Hepatocyte (in vitro differentiated cells): ENCODE data around the gene CPLX1. TPM values are rescaled to one million over a fixed set of nuclear protein-coding genes. Genes with fewer than 3 reads are reported as not detected.

Source experiments
- DNase-seq: peaks from one replicate; pipeline ENCODE4 v3.0.0-alpha.2; 2016; ENCODE audit warnings: low spot score
- H2AFZ ChIP-seq: fragments of 200-600 bp; sonication (generic); 2 replicates; pipeline ENCODE4 v1.6.0; 2016; ENCODE audit warnings: antibody characterized with exemption, mild to moderate bottlenecking
- H3K27ac ChIP-seq: fragments of 200-600 bp; sonication (generic); 2 replicates; pipeline ENCODE4 v1.5.1; 2016; ENCODE audit warnings: mild to moderate bottlenecking
- H3K27me3 ChIP-seq: fragments of 200-600 bp; sonication (generic); 2 replicates; pipeline ENCODE4 v1.6.1; 2016
- H3K36me3 ChIP-seq: fragments of 200-600 bp; sonication (generic); replicated peaks from 2 replicates; pipeline ENCODE4 v1.5.1; 2016; ENCODE audit warnings: low read depth; ENCODE audit not compliant: insufficient read depth
- H3K4me1 ChIP-seq: fragments of 200-600 bp; sonication (generic); 2 replicates; pipeline ENCODE4 v1.5.1; 2016; ENCODE audit warnings: mild to moderate bottlenecking, moderate library complexity; ENCODE audit not compliant: insufficient read depth
- H3K4me2 ChIP-seq: fragments of 200-600 bp; sonication (generic); 2 replicates; pipeline ENCODE4 v1.6.0; 2016
- H3K4me3 ChIP-seq: fragments of 200-600 bp; sonication (generic); 2 replicates; pipeline ENCODE4 v1.5.1; 2016; ENCODE audit warnings: mild to moderate bottlenecking
- H3K79me2 ChIP-seq: fragments of 200-600 bp; sonication (generic); 2 replicates; pipeline ENCODE4 v1.6.0; 2017; ENCODE audit warnings: mild to moderate bottlenecking
- H3K9me2 ChIP-seq: fragments of 200-600 bp; sonication (generic); replicated peaks from 2 replicates; pipeline ENCODE4 v1.6.0; 2017; ENCODE audit warnings: mild to moderate bottlenecking; ENCODE audit not compliant: insufficient read depth
- H3K9me3 ChIP-seq: fragments of 200-600 bp; sonication (generic); 2 replicates; pipeline ENCODE4 v1.5.1; 2016; ENCODE audit warnings: low read depth, mild to moderate bottlenecking
- H4K20me1 ChIP-seq: fragments of 200-600 bp; sonication (generic); 2 replicates; pipeline ENCODE4 v1.6.0; 2016; ENCODE audit warnings: mild to moderate bottlenecking; ENCODE audit not compliant: insufficient read depth, poor library complexity, severe bottlenecking
- CTCF ChIP-seq: fragments of 200-600 bp; sonication (generic); IDR thresholded peaks from 2 replicates; pipeline ENCODE4 v1.5.1; 2016; ENCODE audit warnings: antibody characterized with exemption, mild to moderate bottlenecking; ENCODE audit not compliant: poor library complexity
- EZH2 ChIP-seq: fragments of 200-600 bp; sonication (generic); IDR thresholded peaks from 2 replicates; pipeline ENCODE4 v1.6.1; 2016; ENCODE audit warnings: antibody characterized with exemption, mild to moderate bottlenecking, borderline replicate concordance
- EZH2phosphoT487 ChIP-seq: fragments of 200-600 bp; sonication (generic); IDR thresholded peaks from one replicate; pipeline ENCODE4 v1.6.1; 2018; ENCODE audit warnings: antibody characterized with exemption, mild to moderate bottlenecking, low read depth, moderate library complexity; ENCODE audit not compliant: unreplicated experiment, severe bottlenecking
- WGBS: methylation state at CpG from one replicate; pipeline ENCODE4 v1.1.6; 2016; ENCODE audit warnings: low lambda C conversion rate; ENCODE audit errors: missing lambda C conversion rate; 5-methylcytosine and 5-hydroxymethylcytosine counted together
- polyA plus RNA-seq: library from polyadenylated mRNA; unstranded; fragments of >200 nt; fragmentation: Nextera tagmentation; extraction: Ambion mirVana; gene quantifications from 2 replicates; pipeline ENCODE4 v1.2.1, GENCODE V29; 2016
- total RNA-seq: library from RNA; depleted of rRNA; stranded (reverse); fragments of >200 nt; gene quantifications from 2 replicates; pipeline ENCODE4 v1.2.3, GENCODE V29; 2014

CPLX1 gene
- total and polyA plus RNA-seq, 2 experiments from 2014 or later: 0.30 to 2.0 TPM

GRCh38 chr4:844752-845232, 18.9 kb upstream of the CPLX1 start:
- Histone ChIP-seq H3K36me3 (no peaks in the 10 kb centered on the region), H3K4me3 (no peak overlapping the region), H3K4me1 (no peaks in the 10 kb centered on the region), H3K9me2 (no peaks in the 10 kb centered on the region), H3K79me2 (no peaks in the 10 kb centered on the region), H3K4me2 (no peak overlapping the region), H4K20me1 (no peaks in the 10 kb centered on the region), H3K9me3 (peaks cover 5% of the 10 kb centered on the region), H3K27me3 (no peaks in the 10 kb centered on the region), H3K27ac (no peak overlapping the region), H2AFZ (no peak overlapping the region)
- TF ChIP-seq CTCF: no peak
- no peak for TF ChIP-seq EZH2
- TF ChIP-seq EZH2phosphoT487: no peak
- no peak for DNase-seq
- 93% methylated on average over 10 of the region's 10 CpGs for WGBS

- DNase-seq: no peak
- no peak overlapping the region for H2AFZ ChIP-seq
- 98% methylated on average over 4 of the region's 4 CpGs for WGBS
Observed at GRCh38 chr4:839675-840443, 13.9 kb upstream of the CPLX1 start.

GRCh38 chr4:837772-838171, 11.8 kb upstream of the CPLX1 start:
- DNase-seq: no peak
- no peaks in the 10 kb centered on the region for H3K79me2 ChIP-seq
- H3K4me3 ChIP-seq: no peak overlapping the region
- no peaks in the 10 kb centered on the region for H3K27me3 ChIP-seq
- H4K20me1 ChIP-seq: no peaks in the 10 kb centered on the region
- H3K9me3 ChIP-seq: peaks cover 5% of the 10 kb centered on the region
- H3K36me3 ChIP-seq: no peaks in the 10 kb centered on the region
- 92% methylated on average over 1 of the region's 1 CpG for WGBS
- H3K27ac ChIP-seq: no peak overlapping the region
- TF ChIP-seq EZH2phosphoT487: no peak
- TF ChIP-seq EZH2: no peak
- TF ChIP-seq CTCF: no peak
- no peaks in the 10 kb centered on the region for H3K9me2 ChIP-seq
- H3K4me2 ChIP-seq: no peak overlapping the region
- no peak overlapping the region for H2AFZ ChIP-seq
- no peaks in the 10 kb centered on the region for H3K4me1 ChIP-seq

More at GRCh38 chr4:839675-840443, 13.9 kb upstream of the CPLX1 start:
- Histone ChIP-seq H3K36me3 (no peaks in the 10 kb centered on the region), H3K79me2 (no peaks in the 10 kb centered on the region), H3K9me2 (no peaks in the 10 kb centered on the region), H3K27me3 (no peaks in the 10 kb centered on the region), H3K9me3 (peaks cover 5% of the 10 kb centered on the region), H3K4me3 (no peak overlapping the region), H4K20me1 (no peaks in the 10 kb centered on the region), H3K4me1 (no peaks in the 10 kb centered on the region), H3K4me2 (no peak overlapping the region), H3K27ac (no peak overlapping the region)
- TF ChIP-seq EZH2 (no peak), EZH2phosphoT487 (no peak), CTCF (no peak)
